ES-I3 (cell line): ENCODE results near the gene VPS29.
"Not testable (repeated sequence)": the region's sequence is repeated elsewhere in the genome, so short reads cannot be mapped to it uniquely, and the experiment has no call there.

Experiments
- H3K36me3 ChIP-seq: 2 replicates; pipeline ENCODE4 v1.6.1; 2013; ENCODE audit warnings: mild to moderate bottlenecking, low read length, control low read depth, moderate library complexity; ENCODE audit not compliant: insufficient read depth
- H3K4me1 ChIP-seq: 2 replicates; pipeline ENCODE4 v1.6.1; 2013; ENCODE audit warnings: mild to moderate bottlenecking, control low read depth, low read length; ENCODE audit not compliant: insufficient read depth
- H3K9ac ChIP-seq: 2 replicates; pipeline ENCODE4 v1.6.1; 2013; ENCODE audit warnings: low read depth, mild to moderate bottlenecking, low read length, moderate library complexity
- H3K9me3 ChIP-seq: 2 replicates; pipeline ENCODE4 v1.6.1; 2013; ENCODE audit warnings: mild to moderate bottlenecking, low read length, moderate library complexity; ENCODE audit not compliant: control insufficient read depth, insufficient read depth

VPS29 gene

DNA sequence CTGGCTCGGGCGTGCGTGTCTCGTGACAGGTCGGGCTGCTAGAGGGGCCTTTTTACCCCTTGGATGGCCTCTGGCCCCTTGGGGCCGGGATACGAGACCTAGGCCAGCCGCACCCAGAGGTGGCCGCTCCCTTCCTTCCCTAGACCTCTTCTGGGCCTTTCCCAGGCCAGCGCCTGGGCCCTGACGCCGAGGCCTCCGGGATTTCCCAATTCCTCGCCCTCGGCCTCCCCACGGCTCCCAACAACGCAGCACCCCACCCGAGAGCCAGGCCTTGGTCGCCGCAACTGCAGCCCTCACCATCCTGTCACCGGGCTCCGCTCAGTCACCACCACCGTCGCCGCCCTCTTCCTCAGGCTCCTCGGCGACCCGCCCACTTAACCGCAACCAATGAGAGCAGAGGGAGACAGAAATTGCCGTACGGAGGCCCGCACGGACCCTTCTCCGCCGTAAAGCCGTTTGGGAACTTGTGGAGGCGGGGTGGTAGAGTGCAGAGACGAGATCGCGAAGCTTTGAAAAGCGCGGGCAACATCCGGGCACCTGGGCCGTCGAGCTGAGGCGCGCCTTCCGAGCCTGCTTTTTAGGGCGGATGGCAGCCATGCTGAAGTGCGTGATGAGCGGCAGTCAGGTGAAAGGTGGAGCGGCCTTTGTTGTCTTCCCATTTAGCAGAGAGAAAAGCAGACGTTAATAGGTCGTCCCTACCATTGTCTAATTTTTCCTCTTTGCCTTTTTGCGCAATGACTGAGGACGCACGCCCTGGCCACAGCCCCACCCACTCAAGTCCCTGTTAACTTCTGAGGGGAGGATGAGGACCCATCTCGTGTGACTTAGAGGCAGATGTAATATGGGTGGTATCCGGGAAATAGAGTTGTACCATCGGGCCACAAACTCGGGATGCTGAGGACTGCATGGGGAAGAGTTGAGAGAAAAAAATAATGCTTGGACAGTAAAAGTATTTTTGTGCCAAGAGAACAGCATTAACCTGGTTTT, at the start of gene VPS29, which contains the start of gene RAD9B:
VPS29 (minus strand) TSS at position 360 of the 987 bp plus-strand sequence; CDS start at position 300, 60 bp downstream.
RAD9B (plus strand) TSS at position 580 of the 987 bp plus-strand sequence; CDS start at position 587, 7 bp downstream.
- H3K9me3 ChIP-seq, result peaks cover 3% of the 10 kb centered on the region; the same call in 1 of the 2 replicates

DNA sequence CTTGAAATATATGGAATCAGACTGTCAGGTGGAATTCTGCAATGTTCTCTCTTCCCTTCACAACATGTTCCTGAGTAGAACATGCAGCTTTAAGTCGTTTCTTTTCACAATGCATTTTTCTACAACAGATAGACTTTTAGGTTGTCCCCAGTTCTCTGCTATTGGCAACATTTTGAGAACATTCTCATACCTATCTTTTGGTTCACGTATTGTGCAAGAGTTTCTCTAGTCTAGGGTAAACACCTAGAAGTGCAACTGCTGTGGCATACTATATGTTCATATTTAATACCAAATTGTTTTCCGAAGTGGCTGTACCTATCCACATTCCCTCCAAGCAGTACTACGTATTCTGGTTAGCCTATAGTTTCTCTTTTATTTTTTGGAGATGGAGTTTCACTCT, 49.1 kb upstream of the VPS29 start:
- Histone ChIP-seq H3K4me1 (no peaks in the 10 kb centered on the region), H3K36me3 (no peaks in the 10 kb centered on the region; the same call in 1 of the 2 replicates), H3K9ac (no peak overlapping the region), H3K9me3 (no peaks in the 10 kb centered on the region)

More for the DNA sequence above, at the start of gene VPS29, which contains the start of gene RAD9B:
- no peaks in the 10 kb centered on the region for H3K36me3 ChIP-seq
- peak within 1 kb of the TSS; percentile 77 for H3K9ac ChIP-seq
- no peaks in the 10 kb centered on the region; the same call in 1 of the 2 replicates for H3K4me1 ChIP-seq

DNA sequence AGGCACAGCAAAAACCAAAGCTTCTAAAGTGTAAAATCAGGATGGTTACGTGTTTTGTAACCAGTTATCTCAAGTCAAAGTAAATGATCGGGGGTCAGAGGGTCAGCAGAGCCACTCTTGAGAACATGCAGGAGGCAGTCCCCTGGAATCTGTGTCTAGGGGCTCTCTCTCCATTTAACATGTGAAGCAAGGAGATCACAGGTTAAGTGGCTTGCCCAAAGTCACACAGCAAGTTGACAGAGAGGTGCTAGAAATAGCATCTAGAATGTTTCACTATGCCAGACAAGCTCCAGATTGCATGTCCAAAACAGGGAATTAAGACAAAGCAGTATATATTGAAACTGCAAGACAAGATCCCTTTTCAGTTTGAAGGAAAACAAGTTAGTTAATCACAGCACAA, 47.8 kb upstream of the VPS29 start:
- H3K9me3 ChIP-seq, result no peaks in the 10 kb centered on the region
- H3K9ac ChIP-seq, result no peak overlapping the region
- H3K4me1 ChIP-seq, result no peaks in the 10 kb centered on the region
- no peaks in the 10 kb centered on the region; the same call in 1 of the 2 replicates for H3K36me3 ChIP-seq

DNA sequence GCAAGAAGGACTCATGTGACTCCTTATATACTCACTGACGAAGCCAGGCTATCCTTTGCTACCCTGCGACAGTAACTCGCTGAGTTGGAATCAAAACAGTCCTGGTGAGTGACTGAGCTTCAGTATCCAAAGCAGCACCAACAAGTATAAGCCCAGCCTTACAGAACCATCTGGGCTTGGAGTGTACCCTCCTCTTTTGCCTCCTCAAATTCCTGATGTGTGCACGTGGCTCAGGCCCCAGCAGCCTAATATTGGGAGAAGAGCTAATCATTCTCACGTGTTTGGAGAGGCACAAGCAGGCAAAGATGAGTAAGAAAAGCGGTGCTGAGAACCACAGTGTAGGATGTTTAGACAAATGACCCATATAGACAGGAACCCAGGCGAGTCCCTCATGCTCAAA, 46.8 kb upstream of the VPS29 start:
- H3K9me3 ChIP-seq, result no peaks in the 10 kb centered on the region
- H3K4me1 ChIP-seq, result no peaks in the 10 kb centered on the region
- no peak overlapping the region for H3K9ac ChIP-seq
- no peaks in the 10 kb centered on the region; the same call in 1 of the 2 replicates for H3K36me3 ChIP-seq

DNA sequence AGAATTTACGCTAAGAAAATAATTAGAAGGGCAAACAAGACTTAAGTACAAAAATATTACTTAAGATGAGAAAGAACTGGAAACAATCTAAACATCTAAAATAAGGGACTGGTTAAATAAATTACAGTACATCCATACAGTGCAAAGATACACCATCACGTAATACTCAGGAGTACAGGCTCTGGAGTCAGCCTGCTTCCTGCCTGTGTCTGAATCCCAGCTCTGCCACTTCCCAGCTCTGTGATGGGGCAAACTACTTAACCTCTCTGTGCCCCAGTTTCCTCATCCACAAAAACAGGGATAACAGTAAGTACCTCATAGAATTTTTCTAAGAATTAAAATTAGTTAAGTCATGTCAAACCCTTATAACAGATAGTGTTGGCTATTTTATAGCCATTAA, 45.2 kb upstream of the VPS29 start:
- Histone ChIP-seq H3K36me3 (no peaks in the 10 kb centered on the region; the same call in 1 of the 2 replicates), H3K9ac (no peak overlapping the region)

DNA sequence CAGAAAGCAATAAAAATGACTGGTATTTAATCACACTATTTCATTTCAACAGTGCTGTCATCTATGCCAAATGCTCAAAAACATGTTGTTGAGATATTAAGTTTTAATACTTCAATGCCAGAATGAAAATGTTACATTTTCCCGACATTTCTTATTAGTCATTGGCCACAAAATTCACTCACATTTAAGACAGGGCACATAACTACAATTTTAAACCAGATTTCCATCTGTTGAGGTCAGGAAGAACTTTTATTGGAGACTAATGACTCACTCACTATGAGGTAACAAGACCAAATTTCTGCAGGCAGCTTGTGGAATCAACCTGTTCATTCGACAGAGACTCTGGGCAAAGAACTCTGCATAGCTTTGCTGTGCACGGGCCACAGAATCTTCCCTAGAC, 44.4 kb upstream of the VPS29 start:
- no peak overlapping the region for H3K9ac ChIP-seq
- no peaks in the 10 kb centered on the region; the same call in 1 of the 2 replicates for H3K36me3 ChIP-seq
- no peaks in the 10 kb centered on the region for H3K4me1 ChIP-seq
- no peaks in the 10 kb centered on the region for H3K9me3 ChIP-seq

More for the DNA sequence above, 45.2 kb upstream of the VPS29 start:
- Histone ChIP-seq H3K9me3 (no peaks in the 10 kb centered on the region), H3K4me1 (no peaks in the 10 kb centered on the region)

DNA sequence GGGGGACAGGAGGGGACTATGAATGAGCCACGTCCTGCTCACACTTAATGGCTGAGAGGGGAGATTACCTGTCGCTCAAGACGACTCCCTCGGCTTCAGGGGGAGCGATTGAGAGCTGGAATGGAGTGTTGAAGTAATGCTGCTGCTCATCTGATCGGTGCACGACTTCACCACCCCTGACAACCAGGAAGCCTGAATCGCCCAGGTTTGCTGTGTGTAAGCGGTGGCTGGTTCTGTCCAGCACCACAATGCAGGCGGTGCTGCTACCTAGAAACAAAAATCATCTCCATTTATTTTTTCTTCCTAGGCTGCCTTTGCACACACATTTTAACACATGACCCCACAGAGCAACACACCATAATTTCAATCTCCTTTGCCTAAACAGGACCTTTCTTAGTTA, 43.9 kb upstream of the VPS29 start:
- no peaks in the 10 kb centered on the region for H3K4me1 ChIP-seq
- no peaks in the 10 kb centered on the region; the same call in 1 of the 2 replicates for H3K36me3 ChIP-seq
- no peak overlapping the region for H3K9ac ChIP-seq

DNA sequence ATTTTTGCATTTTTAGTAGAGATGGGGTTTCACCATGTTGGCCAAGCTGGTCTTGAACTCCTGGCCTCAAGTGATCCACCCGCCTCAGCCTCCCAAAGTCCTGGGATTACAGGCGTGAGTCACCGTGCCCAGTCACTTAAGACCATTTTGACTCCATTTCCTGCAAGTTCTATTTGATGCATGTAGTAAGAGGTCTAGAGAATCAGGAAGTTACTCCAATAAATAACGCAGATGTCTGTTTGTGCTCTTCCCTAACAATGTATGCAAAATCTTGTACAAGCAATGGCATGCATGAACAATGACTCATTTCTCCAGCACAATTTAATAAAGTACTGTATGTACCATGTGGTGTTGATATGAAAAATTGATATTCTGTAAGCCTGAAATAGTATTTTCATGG, 43.3 kb upstream of the VPS29 start:
- not testable (repeated sequence) for H3K9ac ChIP-seq, H3K4me1 ChIP-seq, H3K9me3 ChIP-seq, H3K36me3 ChIP-seq

More for the DNA sequence above, 43.9 kb upstream of the VPS29 start:
- no peaks in the 10 kb centered on the region for H3K9me3 ChIP-seq

DNA sequence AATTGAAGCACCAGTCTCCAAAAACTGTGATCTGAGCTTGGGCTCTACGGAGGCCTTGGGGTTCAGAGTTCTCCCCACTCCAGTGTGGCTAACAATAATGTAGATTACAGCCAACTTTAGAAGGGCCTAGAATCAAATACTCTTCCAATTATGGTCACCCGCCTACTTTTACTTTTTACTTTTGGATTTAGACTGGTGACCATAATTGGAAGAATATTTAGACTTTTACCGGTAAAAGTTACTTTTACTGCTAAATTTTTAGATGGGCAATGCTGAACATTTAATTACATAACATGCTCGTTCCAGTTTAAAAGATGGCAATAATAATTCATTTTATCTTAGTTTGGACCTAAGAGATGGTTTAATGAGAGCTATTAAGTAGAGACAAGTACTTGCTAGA, 42.1 kb upstream of the VPS29 start:
- no peak overlapping the region for H3K9ac ChIP-seq
- peaks cover 3% of the 10 kb centered on the region; the same call in 1 of the 2 replicates for H3K4me1 ChIP-seq
- H3K36me3 ChIP-seq, result 0 out of 2 replicates have a peak, but pooled peaks cover 2% of the 10 kb centered on the region
- H3K9me3 ChIP-seq, result no peaks in the 10 kb centered on the region

DNA sequence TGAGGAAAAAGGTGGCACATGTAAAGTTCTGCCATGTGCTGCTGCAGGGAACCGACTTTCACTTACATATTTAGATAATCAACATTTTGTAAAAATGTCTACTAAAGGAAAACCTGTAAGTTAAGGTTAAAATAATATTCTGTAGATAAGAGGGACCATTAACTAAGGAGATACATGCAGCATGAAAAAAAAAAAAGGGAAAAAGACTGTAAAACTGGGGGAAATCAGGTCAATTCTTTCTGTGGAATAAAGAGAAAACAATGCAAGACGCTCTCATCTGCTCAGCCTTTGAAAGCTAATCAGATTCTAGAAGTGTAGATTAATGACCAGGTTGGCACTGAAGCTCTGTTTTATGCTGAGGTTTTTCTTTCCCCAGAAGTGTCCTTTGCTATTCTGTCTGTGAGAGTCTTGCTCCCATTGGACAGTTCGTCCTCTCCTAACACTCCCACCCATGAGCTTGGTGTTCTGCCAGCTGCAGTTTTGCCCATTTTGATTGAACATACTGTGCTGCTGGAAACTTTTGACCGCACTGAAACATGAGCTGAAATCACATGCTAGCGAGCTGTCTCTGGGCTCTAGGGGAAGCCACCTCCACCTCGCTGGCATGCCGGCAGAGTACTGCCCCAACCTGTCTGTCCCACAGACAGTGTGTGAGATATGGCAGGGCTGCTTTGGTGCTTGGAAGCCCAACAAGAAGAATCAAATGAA, 41.5 kb upstream of the VPS29 start:
- Histone ChIP-seq H3K9me3 (no peaks in the 10 kb centered on the region), H3K36me3 (peaks cover 8% of the 10 kb centered on the region; the same call in 1 of the 2 replicates), H3K4me1 (peaks cover 3% of the 10 kb centered on the region; the same call in 1 of the 2 replicates), H3K9ac (no peak overlapping the region)

DNA sequence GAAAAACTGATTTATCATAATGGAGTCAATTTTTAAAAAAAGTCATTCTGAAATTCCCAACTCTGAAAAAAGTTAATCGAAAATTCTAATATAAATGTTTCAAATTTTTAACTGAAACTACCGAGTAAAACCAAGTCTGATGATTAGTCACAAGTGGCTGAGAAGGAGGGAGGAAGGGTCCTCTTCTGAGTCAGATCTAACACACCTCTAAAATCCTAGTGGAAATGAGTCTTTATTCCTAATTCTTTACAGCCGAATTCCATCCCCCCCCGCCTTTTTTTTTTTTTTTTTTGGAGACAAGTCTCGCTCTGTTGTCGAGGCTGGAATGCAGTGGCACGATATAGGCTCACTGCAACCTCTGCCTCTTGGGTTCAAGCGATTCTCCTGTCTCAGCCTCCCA, 38.1 kb upstream of the VPS29 start:
- Histone ChIP-seq H3K9ac (no peak overlapping the region), H3K9me3 (no peaks in the 10 kb centered on the region), H3K4me1 (peaks cover 3% of the 10 kb centered on the region; the same call in 1 of the 2 replicates), H3K36me3 (peaks cover 14% of the 10 kb centered on the region; the same call in 1 of the 2 replicates)

DNA sequence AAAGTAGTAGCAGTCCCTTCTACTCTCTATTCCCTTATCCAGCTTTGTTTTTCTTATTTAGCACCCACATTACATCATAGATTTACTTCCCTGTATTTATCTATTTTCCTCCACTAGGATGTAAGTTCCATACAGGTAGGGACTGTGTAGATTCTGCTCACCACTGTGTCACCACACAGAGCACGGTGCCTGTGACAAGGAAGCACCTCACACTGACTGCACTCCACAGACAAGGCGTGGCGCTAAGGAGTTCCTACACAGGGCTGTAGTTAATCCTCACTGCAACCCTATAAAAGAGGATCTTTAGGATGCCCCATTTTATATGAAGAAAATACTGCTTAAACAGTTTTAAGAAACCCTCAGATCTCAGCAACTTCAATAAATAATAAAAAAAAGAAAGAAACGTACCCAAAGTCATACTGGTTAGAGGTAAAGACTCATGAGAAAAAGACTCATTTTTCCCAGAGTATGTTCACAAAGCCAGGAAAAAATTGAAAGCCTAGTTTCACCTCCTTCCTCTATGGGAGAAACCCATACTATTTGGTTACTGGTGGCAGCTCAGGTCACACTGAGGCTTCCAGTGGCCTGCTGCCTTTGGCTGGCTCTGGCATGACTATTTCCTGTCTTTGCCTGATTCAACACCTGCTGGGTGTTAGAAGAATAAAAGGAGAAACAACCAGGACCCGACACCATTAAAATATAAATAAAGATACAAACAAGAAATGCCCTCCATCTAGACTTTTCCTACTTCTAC, 37.1 kb upstream of the VPS29 start:
- Histone ChIP-seq H3K9ac (no peak overlapping the region), H3K4me1 (peaks cover 3% of the 10 kb centered on the region; the same call in 1 of the 2 replicates), H3K36me3 (peaks cover 14% of the 10 kb centered on the region; the same call in 1 of the 2 replicates), H3K9me3 (no peaks in the 10 kb centered on the region)

DNA sequence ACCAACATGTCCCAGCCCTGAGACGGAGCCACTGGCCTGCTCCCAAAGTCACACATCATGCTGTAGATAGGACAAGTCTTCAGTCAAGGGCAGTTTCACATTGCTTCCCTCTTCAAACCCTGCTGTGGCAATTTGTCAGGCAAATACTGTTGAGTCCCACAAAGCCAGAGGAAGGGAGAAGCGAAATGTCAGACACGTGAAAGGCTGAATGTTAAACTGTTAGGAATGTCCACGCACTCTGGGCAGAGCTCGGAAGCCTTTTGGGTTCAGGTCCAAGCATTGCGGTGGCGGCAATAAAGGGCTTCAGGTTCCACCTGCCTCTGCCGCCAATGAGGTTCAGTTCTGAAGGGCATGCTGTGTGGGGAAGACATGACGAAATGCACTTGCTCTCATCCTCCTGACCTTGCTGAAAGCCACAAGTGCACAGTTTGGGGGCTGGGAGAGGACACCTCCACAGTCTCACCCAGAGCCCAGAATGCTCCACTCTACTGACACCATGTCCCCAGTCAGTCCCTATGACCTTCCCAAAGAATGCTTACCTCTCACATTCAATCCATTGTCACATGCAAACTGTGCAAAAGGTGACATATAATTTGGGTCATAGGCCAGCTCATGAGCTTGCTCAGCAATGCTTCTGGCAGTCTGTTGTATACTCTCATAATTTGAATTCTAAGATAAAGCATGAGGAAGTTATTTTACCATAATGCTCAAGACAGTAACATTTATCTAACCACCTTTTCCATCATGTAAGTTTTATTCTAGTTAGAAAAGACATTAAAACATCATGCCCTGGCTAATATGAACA, 35.9 kb upstream of the VPS29 start:
- peaks cover 6% of the 10 kb centered on the region; the same call in 1 of the 2 replicates for H3K4me1 ChIP-seq
- no peaks in the 10 kb centered on the region for H3K9me3 ChIP-seq
- H3K9ac ChIP-seq, result no peak overlapping the region
- peaks cover 14% of the 10 kb centered on the region; the same call in 1 of the 2 replicates for H3K36me3 ChIP-seq
